ENCODE data around the gene SNX20. TPM values are rescaled to one million over a fixed set of nuclear protein-coding genes. Genes with fewer than 3 reads are reported as not detected.

The SNX20 gene
- total RNA-seq, 4 donors from 2014 or later: 0.78 to 1.7 (median 1.3) TPM

DNA sequence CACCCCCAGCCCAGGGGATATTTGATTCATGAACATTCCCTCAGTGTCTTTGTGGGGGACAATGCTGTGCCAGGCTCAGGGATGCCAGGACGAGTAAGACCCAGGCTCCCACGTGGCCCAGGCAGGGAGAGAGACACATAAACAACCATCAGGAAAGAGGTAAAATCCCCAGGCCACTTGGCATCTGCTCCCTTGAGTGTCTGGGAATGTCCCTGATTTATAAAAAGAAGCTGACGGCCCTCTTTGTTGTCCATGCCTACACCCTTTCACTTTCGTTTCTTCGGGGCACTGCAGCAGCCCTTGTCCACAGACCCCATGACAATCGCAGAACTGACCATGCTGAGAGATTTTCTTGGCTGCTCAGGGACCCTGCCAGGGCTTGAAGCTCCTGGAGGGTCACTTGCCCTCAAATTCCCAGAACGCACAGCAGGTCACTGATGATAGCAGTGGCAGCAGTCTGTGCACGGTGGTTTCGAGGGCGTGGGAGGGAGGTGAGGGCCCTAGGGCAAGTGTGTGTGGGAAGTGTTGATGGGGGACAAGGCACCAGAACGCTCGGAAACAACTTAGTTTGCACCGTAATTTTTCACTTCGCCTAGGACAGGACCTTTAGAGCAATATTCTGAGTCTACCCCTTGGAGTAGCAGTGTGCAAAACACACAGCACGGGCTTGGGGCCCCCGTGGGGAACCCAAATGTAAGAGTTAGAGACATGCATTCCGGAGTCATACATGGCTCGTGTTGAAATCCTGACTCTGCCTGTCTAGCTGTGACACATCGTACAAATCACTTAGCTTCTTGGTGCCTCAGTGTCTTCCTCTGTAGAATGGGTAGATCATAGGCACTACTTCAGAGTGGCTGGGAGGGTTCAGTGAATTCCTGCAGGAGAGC, 17.0 kb upstream of the SNX20 start:
- intact Hi-C loops (cut with DNase I): no loop called here
- TF ChIP-seq POLR2A (IDR thresholded peaks at IDR 0.05): no peak
- Histone ChIP-seq H3K4me1 (peaks cover 3 to 20% of the 10 kb centered on the region in 2 donors), H3K36me3 (no peaks in the 10 kb centered on the region), H3K4me3 (replicated peaks in 1 of 3) (peak overlapping the region in 1 of 3 donors; percentile 29), H3K9me3 (no peaks in the 10 kb centered on the region), H3K27me3 (no peaks in the 10 kb centered on the region), H3K27ac (peak overlapping the region in 2 of 3 donors; percentile 28 to 44)
- DNase-seq: peak; percentile 31 to 51
- WGBS, 2 donors: 55 to 58% methylated on average over 19 of the region's 19 CpGs

- no peak for DNase-seq
- Histone ChIP-seq H3K36me3 (no peaks in the 10 kb centered on the region), H3K27me3 (no peaks in the 10 kb centered on the region), H3K9me3 (no peaks in the 10 kb centered on the region), H3K27ac (peak overlapping the region in 2 of 3 donors; percentile 28 to 44), H3K4me1 (peaks cover 3 to 20% of the 10 kb centered on the region in 2 donors), H3K4me3 (replicated peaks in 1 of 3) (no peak overlapping the region)
- TF ChIP-seq, protein P1, sequence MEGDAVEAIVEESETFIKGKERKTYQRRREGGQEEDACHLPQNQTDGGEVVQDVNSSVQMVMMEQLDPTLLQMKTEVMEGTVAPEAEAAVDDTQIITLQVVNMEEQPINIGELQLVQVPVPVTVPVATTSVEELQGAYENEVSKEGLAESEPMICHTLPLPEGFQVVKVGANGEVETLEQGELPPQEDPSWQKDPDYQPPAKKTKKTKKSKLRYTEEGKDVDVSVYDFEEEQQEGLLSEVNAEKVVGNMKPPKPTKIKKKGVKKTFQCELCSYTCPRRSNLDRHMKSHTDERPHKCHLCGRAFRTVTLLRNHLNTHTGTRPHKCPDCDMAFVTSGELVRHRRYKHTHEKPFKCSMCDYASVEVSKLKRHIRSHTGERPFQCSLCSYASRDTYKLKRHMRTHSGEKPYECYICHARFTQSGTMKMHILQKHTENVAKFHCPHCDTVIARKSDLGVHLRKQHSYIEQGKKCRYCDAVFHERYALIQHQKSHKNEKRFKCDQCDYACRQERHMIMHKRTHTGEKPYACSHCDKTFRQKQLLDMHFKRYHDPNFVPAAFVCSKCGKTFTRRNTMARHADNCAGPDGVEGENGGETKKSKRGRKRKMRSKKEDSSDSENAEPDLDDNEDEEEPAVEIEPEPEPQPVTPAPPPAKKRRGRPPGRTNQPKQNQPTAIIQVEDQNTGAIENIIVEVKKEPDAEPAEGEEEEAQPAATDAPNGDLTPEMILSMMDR (IDR thresholded peaks at IDR 0.05): no peak
- TF ChIP-seq POLR2A (IDR thresholded peaks at IDR 0.05): no peak
- 92 to 100% methylated on average over 5 of the region's 5 CpGs for WGBS, 2 donors
- intact Hi-C loops (cut with DNase I): no loop called here
Observed at GRCh38 chr16:50697421-50697715, 16.3 kb upstream of the SNX20 start.

DNA sequence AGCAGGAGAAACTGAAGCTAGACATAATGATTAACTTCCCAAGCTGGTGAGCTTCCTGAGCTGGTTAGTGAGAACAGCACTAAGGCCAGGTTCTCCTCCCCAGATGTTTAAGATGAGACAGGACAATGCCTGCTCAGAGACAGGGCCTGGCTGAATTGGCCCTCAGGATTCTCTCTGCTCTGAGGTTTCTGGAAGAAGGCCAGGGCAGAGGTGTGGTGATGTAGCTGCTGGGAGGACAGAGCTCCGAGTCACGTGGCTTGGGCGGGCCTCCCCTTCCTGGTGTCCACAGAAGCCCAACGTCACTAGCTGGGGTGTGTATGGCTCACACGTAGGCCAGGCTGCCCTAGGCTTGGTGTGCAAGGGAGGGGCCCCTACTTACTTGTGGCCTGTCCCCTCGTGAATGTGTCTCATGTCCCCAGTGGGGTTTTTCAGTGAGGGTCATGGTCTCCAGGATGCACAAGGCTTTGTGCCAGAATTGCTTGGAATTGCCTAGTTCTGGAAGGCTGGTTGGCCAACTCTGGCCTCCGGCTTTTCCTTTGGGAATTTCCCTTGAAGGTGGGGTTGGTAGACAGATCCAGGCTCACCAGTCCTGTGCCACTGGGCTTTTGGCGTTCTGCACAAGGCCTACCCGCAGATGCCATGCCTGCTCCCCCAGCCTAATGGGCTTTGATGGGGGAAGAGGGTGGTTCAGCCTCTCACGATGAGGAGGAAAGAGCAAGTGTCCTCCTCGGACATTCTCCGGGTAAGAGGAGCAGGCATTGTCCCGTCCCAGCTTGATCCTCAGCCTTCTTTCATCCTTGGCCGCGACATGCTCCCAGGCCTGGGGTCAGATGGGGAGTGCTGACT, 15.7 kb upstream of the SNX20 start:
- Histone ChIP-seq H3K27me3 (no peaks in the 10 kb centered on the region), H3K4me3 (replicated peaks in 1 of 3) (no peak overlapping the region), H3K27ac (peak overlapping the region in 1 of 3 donors; percentile 44), H3K36me3 (no peaks in the 10 kb centered on the region), H3K4me1 (peaks cover 3 to 20% of the 10 kb centered on the region in 2 donors), H3K9me3 (no peaks in the 10 kb centered on the region)
- DNase-seq: peak; percentile 52
- 71 to 80% methylated on average over 14 to 15 of the region's 15 CpGs for WGBS, 2 donors
- intact Hi-C loops (cut with DNase I): no loop called here
- TF ChIP-seq, protein P1 (IDR thresholded peaks at IDR 0.05): no peak
- TF ChIP-seq POLR2A (IDR thresholded peaks at IDR 0.05): no peak

DNA sequence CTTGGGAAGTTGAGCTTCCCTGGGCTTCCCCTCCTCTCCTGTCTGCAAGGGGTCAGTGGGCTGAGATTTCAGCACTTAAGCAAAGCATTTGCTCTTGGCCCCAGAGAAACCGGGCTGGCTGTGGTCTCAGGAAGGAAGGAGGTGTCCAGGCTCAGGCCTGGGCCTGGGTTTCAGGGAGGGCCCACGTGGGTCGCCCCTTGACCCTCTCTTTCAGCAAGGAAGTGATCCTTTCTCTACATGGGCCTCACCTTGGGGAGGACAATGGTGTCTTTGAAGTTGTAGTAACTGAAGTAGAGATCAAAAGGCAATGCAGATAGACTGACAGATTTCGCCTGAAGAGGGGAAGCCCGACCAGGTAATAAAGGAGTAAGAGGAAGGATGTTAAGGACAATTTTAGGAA, 15.0 kb upstream of the SNX20 start:
- peaks cover 3 to 20% of the 10 kb centered on the region in 2 donors for H3K4me1 ChIP-seq
- H3K27me3 ChIP-seq: no peaks in the 10 kb centered on the region
- TF ChIP-seq, protein P1 (IDR thresholded peaks at IDR 0.05): no peak
- TF ChIP-seq POLR2A (IDR thresholded peaks at IDR 0.05): no peak
- H3K4me3 ChIP-seq (replicated peaks in 1 of 3): no peak overlapping the region
- no peaks in the 10 kb centered on the region for H3K9me3 ChIP-seq
- no peaks in the 10 kb centered on the region for H3K36me3 ChIP-seq
- peak overlapping the region in 1 of 3 donors; percentile 44 for H3K27ac ChIP-seq
- WGBS, 2 donors: 57 to 62% methylated on average over 5 of the region's 5 CpGs
- DNase-seq: no peak
- intact Hi-C loops (cut with DNase I): no loop called here

DNA sequence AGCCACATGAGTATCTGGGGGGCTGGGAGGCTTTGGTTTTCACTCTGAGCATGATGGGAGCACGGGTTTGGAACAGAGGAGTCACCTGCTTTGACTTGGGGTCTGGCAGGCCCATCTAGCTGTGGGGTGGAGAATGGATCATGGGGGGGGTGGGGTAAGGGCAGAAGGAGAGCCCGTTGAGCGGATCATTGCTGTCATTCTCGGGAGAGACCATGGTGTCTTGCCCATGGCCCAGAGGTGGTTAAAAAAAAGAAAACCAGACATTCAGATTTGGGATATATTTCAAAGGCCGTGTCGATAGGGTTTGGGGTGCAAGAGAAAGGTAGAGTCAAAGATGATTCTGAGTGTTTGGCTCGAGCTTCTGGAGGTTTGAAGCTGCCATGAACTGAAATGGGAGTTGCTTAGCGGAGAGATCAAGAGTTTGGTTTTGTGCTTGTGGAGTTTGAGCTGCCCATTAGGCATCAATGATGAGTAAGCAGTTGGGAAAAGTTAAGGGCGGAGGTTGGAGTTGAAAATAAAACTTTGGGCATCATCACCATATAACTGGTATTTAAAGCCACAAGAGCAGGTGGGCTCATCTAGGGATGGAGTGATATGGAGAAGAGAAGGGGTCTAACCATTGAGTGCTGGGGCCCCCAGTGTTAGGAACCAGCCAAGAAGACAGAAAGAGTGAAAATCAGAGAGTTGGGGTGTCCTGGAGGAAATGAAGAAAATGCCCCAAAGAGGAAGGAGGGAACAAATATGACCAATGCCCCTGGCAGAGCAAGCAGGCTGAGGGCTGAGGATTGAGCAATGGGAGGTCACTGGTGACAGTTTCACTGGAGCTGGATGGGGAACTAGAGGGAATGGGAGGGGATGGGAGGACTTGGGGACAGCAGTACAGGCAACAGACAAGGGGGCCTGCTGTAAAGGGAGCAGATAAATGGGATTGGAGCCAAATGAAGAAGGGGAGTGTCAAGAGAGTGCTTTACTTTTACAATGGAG, 14.2 kb upstream of the SNX20 start:
- 94 to 96% methylated on average over 9 of the region's 9 CpGs for WGBS, 2 donors
- TF ChIP-seq POLR2A (IDR thresholded peaks at IDR 0.05): no peak
- Histone ChIP-seq H3K4me1 (peaks cover 3 to 20% of the 10 kb centered on the region in 2 donors), H3K27me3 (no peaks in the 10 kb centered on the region), H3K4me3 (replicated peaks in 1 of 3) (no peak overlapping the region), H3K36me3 (no peaks in the 10 kb centered on the region), H3K9me3 (no peaks in the 10 kb centered on the region), H3K27ac (no peak overlapping the region)
- DNase-seq: no peak
- intact Hi-C loops (cut with DNase I): no loop called here
